Measurements from ENCODE around the gene AGBL1. TPM values are rescaled to one million over a fixed set of nuclear protein-coding genes. Genes with fewer than 3 reads are reported as not detected.

The AGBL1 gene
- total RNA-seq, 1 donor from 2014 or later = 0.14 TPM

GRCh38 chr15:86199467-86200145 lies 119.9 kb downstream of the AGBL1 start:
- peaks cover 18% of the 10 kb centered on the region for H3K27me3 Mint-ChIP-seq (ENCODE audit: low read depth)
- peaks cover 7% of the 10 kb centered on the region for H3K4me1 Mint-ChIP-seq (ENCODE audit: low read depth)
- H3K4me3 Mint-ChIP-seq (ENCODE audit: low read depth) = no peak overlapping the region
- no peaks in the 10 kb centered on the region for H3K9me3 Mint-ChIP-seq
- no peak overlapping the region for H3K27ac Mint-ChIP-seq
- intact Hi-C loops (cut with micrococcal nuclease) = no loop called here
- no peak for DNase-seq (ENCODE audit: low spot score)
- no peaks in the 10 kb centered on the region for H3K36me3 Mint-ChIP-seq (ENCODE audit: low read depth)

GRCh38 chr15:86201313-86202008 lies 121.8 kb downstream of the AGBL1 start:
- no peak overlapping the region for H3K4me3 Mint-ChIP-seq (ENCODE audit: low read depth)
- H3K27me3 Mint-ChIP-seq (ENCODE audit: low read depth) = peaks cover 19% of the 10 kb centered on the region
- H3K4me1 Mint-ChIP-seq (ENCODE audit: low read depth) = peaks cover 7% of the 10 kb centered on the region
- no peak for DNase-seq (ENCODE audit: low spot score)
- no peaks in the 10 kb centered on the region for H3K36me3 Mint-ChIP-seq (ENCODE audit: low read depth)
- no peak overlapping the region for H3K27ac Mint-ChIP-seq
- intact Hi-C loops (cut with micrococcal nuclease) = no loop called here
- no peaks in the 10 kb centered on the region for H3K9me3 Mint-ChIP-seq

- Mint-ChIP-seq H3K36me3 (ENCODE audit: low read depth) (no peaks in the 10 kb centered on the region), H3K27ac (no peak overlapping the region), H3K4me3 (ENCODE audit: low read depth) (no peak overlapping the region), H3K4me1 (ENCODE audit: low read depth) (peaks cover 7% of the 10 kb centered on the region), H3K9me3 (no peaks in the 10 kb centered on the region), H3K27me3 (ENCODE audit: low read depth) (peaks cover 13% of the 10 kb centered on the region)
- intact Hi-C loops (cut with micrococcal nuclease) = no loop called here
- DNase-seq (ENCODE audit: low spot score) = no peak
Measured at GRCh38 chr15:86203462-86203861, 123.8 kb downstream of the AGBL1 start.

DNA sequence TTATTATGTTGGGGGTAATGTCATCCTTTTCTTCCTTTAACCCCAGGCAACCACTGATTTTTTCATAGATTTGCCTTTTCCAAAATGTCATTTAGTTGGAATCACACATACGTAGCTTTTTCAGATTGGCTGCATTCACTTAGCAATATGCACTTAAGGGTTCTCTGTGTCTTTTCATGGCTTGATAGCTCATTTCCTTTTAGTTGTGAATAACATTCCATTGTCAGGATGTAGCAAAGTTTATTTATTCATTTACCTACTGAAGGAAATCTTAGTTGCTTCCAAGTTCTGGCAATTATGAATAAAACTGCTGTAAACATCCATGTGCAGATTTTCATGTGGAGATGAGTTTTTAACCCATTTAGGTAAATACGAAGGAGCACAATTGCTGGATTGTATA lies 125.4 kb downstream of the AGBL1 start:
- intact Hi-C loops (cut with micrococcal nuclease) = no loop called here
- H3K27ac Mint-ChIP-seq = no peak overlapping the region
- H3K9me3 Mint-ChIP-seq = no peaks in the 10 kb centered on the region
- H3K4me1 Mint-ChIP-seq (ENCODE audit: low read depth) = peaks cover 7% of the 10 kb centered on the region
- DNase-seq (ENCODE audit: low spot score) = no peak
- H3K27me3 Mint-ChIP-seq (ENCODE audit: low read depth) = peaks cover 13% of the 10 kb centered on the region
- H3K36me3 Mint-ChIP-seq (ENCODE audit: low read depth) = no peaks in the 10 kb centered on the region
- no peak overlapping the region for H3K4me3 Mint-ChIP-seq (ENCODE audit: low read depth)

DNA sequence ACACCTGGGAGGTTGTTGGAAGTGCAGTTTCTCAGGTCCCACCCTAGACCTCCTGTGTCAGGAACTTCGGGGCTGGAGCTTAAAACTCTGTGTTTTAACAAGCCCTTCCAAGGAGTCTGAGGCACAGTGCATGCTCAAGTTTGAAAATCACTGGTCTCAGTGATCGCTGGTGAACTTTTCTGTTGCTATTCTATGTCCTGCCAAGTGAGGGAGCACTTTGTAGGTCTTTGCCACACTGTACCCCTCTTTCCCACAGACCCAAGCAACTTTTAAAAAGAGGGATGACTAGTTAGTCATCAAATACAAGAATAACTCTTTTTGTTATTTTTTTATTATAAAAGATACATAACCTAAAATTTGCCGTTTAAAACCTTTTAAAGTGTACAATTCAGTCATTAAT lies 133.7 kb downstream of the AGBL1 start:
- peaks cover 6% of the 10 kb centered on the region for H3K9me3 Mint-ChIP-seq
- H3K27ac Mint-ChIP-seq = no peak overlapping the region
- H3K4me3 Mint-ChIP-seq (ENCODE audit: low read depth) = no peak overlapping the region
- no peaks in the 10 kb centered on the region for H3K36me3 Mint-ChIP-seq (ENCODE audit: low read depth)
- H3K27me3 Mint-ChIP-seq (ENCODE audit: low read depth) = no peaks in the 10 kb centered on the region
- DNase-seq (ENCODE audit: low spot score) = no peak
- no peaks in the 10 kb centered on the region for H3K4me1 Mint-ChIP-seq (ENCODE audit: low read depth)
- intact Hi-C loops (cut with micrococcal nuclease) = no loop called here

DNA sequence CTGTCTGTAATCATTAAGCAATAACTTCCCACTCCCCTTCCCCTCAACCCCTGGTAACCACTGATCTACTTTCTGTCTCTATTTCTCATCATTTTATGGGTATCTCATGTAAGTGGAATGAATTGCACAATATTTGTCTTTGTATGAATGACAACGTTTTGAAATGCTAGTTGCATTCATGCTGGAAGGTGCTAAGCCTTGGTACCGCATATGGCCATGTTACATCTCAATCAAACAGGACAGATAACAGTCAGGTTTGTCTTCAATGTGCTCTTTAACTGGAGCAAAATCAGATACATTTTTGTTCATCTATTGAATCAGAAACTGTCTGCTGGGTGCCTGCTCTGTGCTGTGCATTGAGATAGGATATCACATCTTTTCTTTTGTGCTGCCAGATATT lies 134.2 kb downstream of the AGBL1 start:
- DNase-seq (ENCODE audit: low spot score) = no peak
- intact Hi-C loops (cut with micrococcal nuclease) = no loop called here
- Mint-ChIP-seq H3K9me3 (peaks cover 6% of the 10 kb centered on the region), H3K27ac (no peak overlapping the region), H3K4me1 (ENCODE audit: low read depth) (no peaks in the 10 kb centered on the region), H3K4me3 (ENCODE audit: low read depth) (no peak overlapping the region), H3K27me3 (ENCODE audit: low read depth) (no peaks in the 10 kb centered on the region), H3K36me3 (ENCODE audit: low read depth) (no peaks in the 10 kb centered on the region)

GRCh38 chr15:86221119-86221518 lies 141.4 kb downstream of the AGBL1 start:
- Mint-ChIP-seq H3K9me3 (peaks cover 6% of the 10 kb centered on the region), H3K27ac (no peak overlapping the region), H3K4me1 (ENCODE audit: low read depth) (no peaks in the 10 kb centered on the region), H3K4me3 (ENCODE audit: low read depth) (no peak overlapping the region), H3K27me3 (ENCODE audit: low read depth) (peaks cover 4% of the 10 kb centered on the region), H3K36me3 (ENCODE audit: low read depth) (no peaks in the 10 kb centered on the region)
- DNase-seq (ENCODE audit: low spot score) = no peak
- intact Hi-C loops (cut with micrococcal nuclease) = no loop called here

DNA sequence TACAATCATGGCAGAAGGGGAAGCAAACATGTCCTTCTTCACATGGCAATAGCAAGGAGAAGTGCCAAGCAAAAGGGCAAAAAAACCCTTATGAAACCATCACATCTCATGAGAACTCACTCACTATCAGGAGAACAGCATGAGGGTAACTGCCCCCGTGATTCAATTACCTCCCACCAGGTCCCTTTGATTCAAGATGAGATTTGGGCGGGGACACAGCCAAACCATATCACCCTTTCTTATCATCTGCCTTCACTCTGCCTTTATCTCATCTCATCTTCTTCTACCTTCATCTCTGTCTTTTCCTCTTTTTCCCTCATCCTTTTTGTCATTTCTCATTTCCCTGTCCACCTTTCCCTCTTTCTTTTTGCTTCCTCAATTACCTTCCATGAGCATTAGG lies 149.6 kb downstream of the AGBL1 start:
- Mint-ChIP-seq H3K27ac (no peak overlapping the region), H3K9me3 (no peaks in the 10 kb centered on the region), H3K4me1 (ENCODE audit: low read depth) (peaks cover 5% of the 10 kb centered on the region), H3K36me3 (ENCODE audit: low read depth) (no peaks in the 10 kb centered on the region), H3K4me3 (ENCODE audit: low read depth) (no peak overlapping the region), H3K27me3 (ENCODE audit: low read depth) (peaks cover 13% of the 10 kb centered on the region)
- no peak for DNase-seq (ENCODE audit: low spot score)
- intact Hi-C loops (cut with micrococcal nuclease) = no loop called here

DNA sequence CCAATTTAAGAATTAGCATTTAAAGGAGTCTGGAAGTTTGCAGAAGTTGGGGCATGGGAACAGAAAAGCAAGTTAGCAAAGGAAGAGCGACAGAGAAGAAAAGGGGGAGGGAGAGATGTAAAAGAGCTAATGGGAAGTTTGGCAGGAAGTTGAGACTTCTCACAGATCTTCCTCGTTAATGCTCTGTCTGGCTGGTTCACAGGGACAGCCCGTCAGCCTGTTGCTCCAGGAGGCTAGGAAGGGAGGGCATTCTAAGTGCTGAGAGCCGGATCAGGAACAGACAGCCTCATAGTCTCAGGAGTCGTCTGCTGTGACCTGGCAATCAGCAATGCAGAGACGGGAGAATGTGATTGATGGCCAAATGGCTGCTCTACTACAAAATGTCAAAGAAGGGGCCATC lies 150.3 kb downstream of the AGBL1 start:
- intact Hi-C loops (cut with micrococcal nuclease) = loop anchor here (5.0 to 10.0 kb wide), 3 partner anchors 375 to 1375 kb away; no protein-coding TSS in a partner anchor
- Mint-ChIP-seq H3K4me1 (ENCODE audit: low read depth) (peaks cover 5% of the 10 kb centered on the region), H3K36me3 (ENCODE audit: low read depth) (no peaks in the 10 kb centered on the region), H3K27ac (no peak overlapping the region), H3K27me3 (ENCODE audit: low read depth) (peaks cover 16% of the 10 kb centered on the region), H3K9me3 (no peaks in the 10 kb centered on the region), H3K4me3 (ENCODE audit: low read depth) (no peak overlapping the region)
- no peak for DNase-seq (ENCODE audit: low spot score)

GRCh38 chr15:86231864-86232721 lies 152.4 kb downstream of the AGBL1 start:
- intact Hi-C loops (cut with micrococcal nuclease) = loop anchor here (5.0 to 10.0 kb wide), 3 partner anchors 377 to 1373 kb away; no protein-coding TSS in a partner anchor
- DNase-seq (ENCODE audit: low spot score) = no peak
- no peak overlapping the region for H3K4me3 Mint-ChIP-seq (ENCODE audit: low read depth)

GRCh38 chr15:86235667-86236066 lies 156.0 kb downstream of the AGBL1 start:
- Mint-ChIP-seq H3K4me1 (ENCODE audit: low read depth) (peaks cover 5% of the 10 kb centered on the region), H3K9me3 (no peaks in the 10 kb centered on the region), H3K4me3 (ENCODE audit: low read depth) (no peak overlapping the region), H3K27me3 (ENCODE audit: low read depth) (peaks cover 19% of the 10 kb centered on the region), H3K27ac (no peak overlapping the region), H3K36me3 (ENCODE audit: low read depth) (no peaks in the 10 kb centered on the region)
- DNase-seq (ENCODE audit: low spot score) = no peak
- intact Hi-C loops (cut with micrococcal nuclease) = loop anchor here (10.0 kb wide), 2 partner anchors 381 to 1369 kb away; no protein-coding TSS in a partner anchor

More at GRCh38 chr15:86231864-86232721, 152.4 kb downstream of the AGBL1 start:
- no peaks in the 10 kb centered on the region for H3K9me3 Mint-ChIP-seq
- no peak overlapping the region for H3K27ac Mint-ChIP-seq
- peaks cover 19% of the 10 kb centered on the region for H3K27me3 Mint-ChIP-seq (ENCODE audit: low read depth)
- H3K36me3 Mint-ChIP-seq (ENCODE audit: low read depth) = no peaks in the 10 kb centered on the region
- H3K4me1 Mint-ChIP-seq (ENCODE audit: low read depth) = peaks cover 5% of the 10 kb centered on the region

- Mint-ChIP-seq H3K9me3 (no peaks in the 10 kb centered on the region), H3K27ac (no peak overlapping the region), H3K36me3 (ENCODE audit: low read depth) (no peaks in the 10 kb centered on the region), H3K4me3 (ENCODE audit: low read depth) (no peak overlapping the region), H3K27me3 (ENCODE audit: low read depth) (peaks cover 19% of the 10 kb centered on the region), H3K4me1 (ENCODE audit: low read depth) (peaks cover 5% of the 10 kb centered on the region)
- DNase-seq (ENCODE audit: low spot score) = no peak
- intact Hi-C loops (cut with micrococcal nuclease) = loop anchor here (10.0 kb wide), 2 partner anchors 382 to 1368 kb away; no protein-coding TSS in a partner anchor
Measured at GRCh38 chr15:86236356-86237110, 156.9 kb downstream of the AGBL1 start.
